HepG2 (cell line): ENCODE measurements around the gene MYL6. TPM values are rescaled to one million over a fixed set of nuclear protein-coding genes. Genes with fewer than 3 reads are reported as not detected.
A peak's percentile ranks its signal among the peaks of the same experiment; 100 is the strongest.

Experiments
- AHDC1 ChIP-seq: sonication (generic); formaldehyde crosslinking; IDR thresholded peaks from 2 replicates; pipeline ENCODE4 v1.5.1; 2020; ENCODE audit warnings: mild to moderate bottlenecking, missing genetic modification reagents, borderline replicate concordance
- ARNT ChIP-seq: fragments of 450-650 bp; IDR thresholded peaks from 2 replicates; pipeline ENCODE4 v1.6.1; 2017
- DRAP1 ChIP-seq: IDR thresholded peaks from 2 replicates; pipeline ENCODE4 v1.6.1; 2016; ENCODE audit warnings: missing genetic modification reagents, missing compliant biosample characterization
- FOXA3 ChIP-seq: IDR thresholded peaks from 2 replicates; pipeline ENCODE4 v1.6.1; 2016; ENCODE audit warnings: missing genetic modification reagents, missing compliant biosample characterization
- GATA4 ChIP-seq: sonication (generic); IDR thresholded peaks from 2 replicates; pipeline ENCODE4 v1.6.1; 2016; ENCODE audit warnings: antibody characterized with exemption, low read depth, borderline replicate concordance
- HNRNPL ChIP-seq: fragments of 200-400 bp; formaldehyde crosslinking; IDR thresholded peaks from 2 replicates; pipeline ENCODE4 v1.6.1; 2017; ENCODE audit warnings: mild to moderate bottlenecking, low read depth, low read length
- HOXA5 ChIP-seq: sonication (generic); formaldehyde crosslinking; IDR thresholded peaks from 2 replicates; pipeline ENCODE4 v1.4.0; 2020; ENCODE audit warnings: missing genetic modification reagents
- JARID2 ChIP-seq: sonication (generic); formaldehyde crosslinking; IDR thresholded peaks from 2 replicates; pipeline ENCODE4 v1.8.1; 2023; ENCODE audit warnings: missing genetic modification reagents, inconsistent platforms; ENCODE audit not compliant: insufficient replicate concordance
- MAFF ChIP-seq: IDR thresholded peaks from 2 replicates; pipeline ENCODE4 v1.6.1; 2011; ENCODE audit warnings: low read depth, low read length, improper control_type of control experiment
- RFX1 ChIP-seq: fragments of 450-650 bp; IDR thresholded peaks from 2 replicates; pipeline ENCODE4 v1.6.1; 2017
- SMYD3 ChIP-seq: sonication (generic); formaldehyde crosslinking; IDR thresholded peaks from 2 replicates; pipeline ENCODE4 v1.8.1; 2023; ENCODE audit warnings: mild to moderate bottlenecking, missing genetic modification reagents
- SP5 ChIP-seq: IDR thresholded peaks from 2 replicates; pipeline ENCODE4 v1.6.1; 2016; ENCODE audit warnings: low read depth, borderline replicate concordance
- ZBTB8A ChIP-seq: sonication (generic); formaldehyde crosslinking; IDR thresholded peaks from 2 replicates; pipeline ENCODE4 v1.4.0; 2020; ENCODE audit warnings: mild to moderate bottlenecking, low read depth, missing genetic modification reagents, borderline replicate concordance
- ZFP36 ChIP-seq: fragments of 150-350 bp; IDR thresholded peaks from 2 replicates; pipeline ENCODE4 v1.6.1; 2018; ENCODE audit warnings: borderline replicate concordance, low read length, low read depth; ENCODE audit not compliant: partially characterized antibody
- ZNF552 ChIP-seq: sonication (generic); formaldehyde crosslinking; IDR thresholded peaks from 2 replicates; pipeline ENCODE4 v1.9.0; 2022; ENCODE audit warnings: missing genetic modification reagents, mild to moderate bottlenecking, borderline replicate concordance
- ZNF577 ChIP-seq: sonication (generic); formaldehyde crosslinking; IDR thresholded peaks from 2 replicates; pipeline ENCODE4 v1.4.0; 2020; ENCODE audit warnings: mild to moderate bottlenecking, low read depth, missing genetic modification reagents, borderline replicate concordance
- ZNF781 ChIP-seq: sonication (generic); formaldehyde crosslinking; IDR thresholded peaks from 2 replicates; pipeline ENCODE4 v1.5.1; 2020; ENCODE audit warnings: borderline replicate concordance, mild to moderate bottlenecking, missing genetic modification reagents; ENCODE audit errors: not compliant biosample characterization
- polyA plus RNA-seq, 8 experiments: library from polyadenylated mRNA; depleted of rRNA in 3 of 8; stranded (reverse) in 7 of 8; unstranded in 1 of 8; fragments of >200 nt; fragmentation: Illumina TruSeq in 4 of 8; extraction: Trizol in 4 of 8; gene quantifications; 2 replicates each; pipeline versions ENCODE4 v1.2.1 to v1.2.3, GENCODE V29; 2011 to 2016; ENCODE audit warnings: low read depth in 4 of 8, missing spikeins in 1 of 8, mixed read lengths in 1 of 8; ENCODE audit not compliant: insufficient read depth in 1 of 8
- total RNA-seq, 5 experiments: library from RNA; depleted of rRNA; stranded (reverse); fragments of >200 nt; fragmentation: Illumina TruSeq; extraction: Trizol; gene quantifications; 2 replicates each; pipeline ENCODE4 v1.2.3, GENCODE V29; 2016; ENCODE audit warnings: low read depth in 1 of 5
- TF ChIP-seq, protein P1 (sequence below): sonication (generic); formaldehyde crosslinking; IDR thresholded peaks from 2 replicates; pipeline ENCODE4 v1.5.1; 2020; ENCODE audit warnings: missing genetic modification reagents, mild to moderate bottlenecking, borderline replicate concordance
- TF ChIP-seq, protein P2 (sequence below): sonication (generic); formaldehyde crosslinking; IDR thresholded peaks from 2 replicates; pipeline ENCODE4 v1.8.0; 2022; ENCODE audit warnings: mild to moderate bottlenecking, missing genetic modification reagents

MYL6 gene
- total and polyA plus RNA-seq, 2 of the 13 experiments (the other 11 are each of a cell fraction or from before 2014, with no cell fraction given) = 1,127 to 1,192 TPM

DNA sequence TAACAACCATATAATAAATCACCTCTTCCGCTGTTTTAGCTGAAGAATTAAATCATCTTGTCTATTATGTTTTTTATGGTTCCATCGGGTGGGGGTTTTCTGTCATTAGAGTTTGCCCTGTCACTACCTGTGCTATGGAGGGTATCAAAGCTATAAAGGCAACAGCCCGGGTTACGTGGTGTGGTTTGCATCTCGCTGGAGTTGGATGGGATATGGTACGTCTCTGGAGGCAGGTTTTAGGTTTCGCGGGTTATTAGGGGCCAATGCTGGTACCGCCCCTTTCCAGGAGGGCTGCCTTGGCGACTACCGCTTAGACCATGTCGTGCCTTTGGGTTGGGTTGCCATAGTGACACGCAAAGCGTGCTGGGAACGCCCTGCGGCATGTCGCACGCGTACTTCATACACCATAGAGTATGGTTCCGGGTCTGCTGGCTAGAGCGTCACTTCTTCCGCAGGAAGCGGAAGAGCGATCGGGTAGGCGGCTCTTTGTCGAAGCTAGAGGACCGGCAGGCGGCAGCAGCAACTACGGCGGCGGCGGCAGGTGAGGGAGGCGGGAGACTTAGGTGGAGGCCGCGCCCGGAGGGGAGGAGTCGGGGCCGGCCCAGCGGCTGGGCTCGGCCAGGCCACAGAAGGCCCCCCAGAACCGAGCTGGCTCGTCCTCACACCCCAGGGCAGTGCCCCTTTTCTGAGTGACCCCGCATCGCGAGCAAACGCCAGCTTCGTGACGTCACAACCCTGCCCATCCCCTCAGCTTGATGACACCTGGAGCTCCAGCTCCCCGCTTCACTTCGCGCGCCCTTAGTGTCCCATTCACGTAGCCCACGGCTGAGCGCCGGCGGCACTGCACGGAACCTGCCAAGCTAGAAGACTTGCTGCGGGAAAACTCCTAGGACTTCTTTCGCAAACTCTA is 40.1 kb upstream of the MYL6 start, which contains the start of gene ZC3H10 (continued):
- TF ChIP-seq, protein P1, sequence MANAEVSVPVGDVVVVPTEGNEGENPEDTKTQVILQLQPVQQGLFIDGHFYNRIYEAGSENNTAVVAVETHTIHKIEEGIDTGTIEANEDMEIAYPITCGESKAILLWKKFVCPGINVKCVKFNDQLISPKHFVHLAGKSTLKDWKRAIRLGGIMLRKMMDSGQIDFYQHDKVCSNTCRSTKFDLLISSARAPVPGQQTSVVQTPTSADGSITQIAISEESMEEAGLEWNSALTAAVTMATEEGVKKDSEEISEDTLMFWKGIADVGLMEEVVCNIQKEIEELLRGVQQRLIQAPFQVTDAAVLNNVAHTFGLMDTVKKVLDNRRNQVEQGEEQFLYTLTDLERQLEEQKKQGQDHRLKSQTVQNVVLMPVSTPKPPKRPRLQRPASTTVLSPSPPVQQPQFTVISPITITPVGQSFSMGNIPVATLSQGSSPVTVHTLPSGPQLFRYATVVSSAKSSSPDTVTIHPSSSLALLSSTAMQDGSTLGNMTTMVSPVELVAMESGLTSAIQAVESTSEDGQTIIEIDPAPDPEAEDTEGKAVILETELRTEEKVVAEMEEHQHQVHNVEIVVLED (CRISPR knock-in tag) = peak; percentile 97
- TF ChIP-seq GATA4 (peak; percentile 41; the same call in 1 of the 2 replicates), RFX1 (peak; percentile 98), DRAP1 (CRISPR knock-in tag) (peak; percentile 90), AHDC1 (no peak), ARNT (no peak), JARID2 (no peak), ZNF577 (CRISPR knock-in tag) (no peak), HOXA5 (CRISPR knock-in tag) (peak; percentile 57; the same call in 1 of the 2 replicates), SMYD3 (CRISPR knock-in tag) (0 out of 2 replicates have a peak, but pooled peaks have one; percentile 53), SP5 (CRISPR knock-in tag) (peak; percentile 63), ZNF781 (peak; percentile 53), MAFF (no peak), ZBTB8A (no peak), FOXA3 (CRISPR knock-in tag) (peak; percentile 71), ZFP36 (no peak), HNRNPL (0 out of 2 replicates have a peak, but pooled peaks have one; percentile 17), ZNF552 (no peak)
- TF ChIP-seq, protein P2, sequence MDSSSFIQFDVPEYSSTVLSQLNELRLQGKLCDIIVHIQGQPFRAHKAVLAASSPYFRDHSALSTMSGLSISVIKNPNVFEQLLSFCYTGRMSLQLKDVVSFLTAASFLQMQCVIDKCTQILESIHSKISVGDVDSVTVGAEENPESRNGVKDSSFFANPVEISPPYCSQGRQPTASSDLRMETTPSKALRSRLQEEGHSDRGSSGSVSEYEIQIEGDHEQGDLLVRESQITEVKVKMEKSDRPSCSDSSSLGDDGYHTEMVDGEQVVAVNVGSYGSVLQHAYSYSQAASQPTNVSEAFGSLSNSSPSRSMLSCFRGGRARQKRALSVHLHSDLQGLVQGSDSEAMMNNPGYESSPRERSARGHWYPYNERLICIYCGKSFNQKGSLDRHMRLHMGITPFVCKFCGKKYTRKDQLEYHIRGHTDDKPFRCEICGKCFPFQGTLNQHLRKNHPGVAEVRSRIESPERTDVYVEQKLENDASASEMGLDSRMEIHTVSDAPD = 0 out of 2 replicates have a peak, but pooled peaks have one; percentile 48
